Smooth muscle cell (in vitro differentiated cells): ENCODE results near the gene PTPN5. TPM values are rescaled to one million over a fixed set of nuclear protein-coding genes. Genes with fewer than 3 reads are reported as not detected.
"Not testable (repeated sequence)": the region's sequence is repeated elsewhere in the genome, so short reads cannot be mapped to it uniquely, and the experiment has no call there.

Source experiments
- DNase-seq: peaks from one replicate; lab custom pipeline; 2025; ENCODE audit not compliant: unreplicated experiment; lab: John Stamatoyannopoulos, UW
- H2AFZ ChIP-seq: fragments of 200-600 bp; sonication (generic); 2 replicates; pipeline ENCODE4 v1.6.0; 2016; ENCODE audit warnings: antibody characterized with exemption, low read depth, mild to moderate bottlenecking
- H3F3A ChIP-seq: fragments of 200-600 bp; sonication (generic); 2 replicates; pipeline ENCODE4 v1.6.0; 2017; ENCODE audit warnings: antibody characterized with exemption, low read depth
- H3K27ac ChIP-seq: fragments of 200-600 bp; sonication (generic); 2 replicates; pipeline ENCODE4 v1.5.1; 2016; ENCODE audit warnings: low read depth, mild to moderate bottlenecking
- H3K27me3 ChIP-seq: fragments of 200-600 bp; sonication (generic); 2 replicates; pipeline ENCODE4 v1.6.1; 2016; ENCODE audit warnings: low read depth, mild to moderate bottlenecking
- H3K36me3 ChIP-seq: fragments of 200-600 bp; sonication (generic); 2 replicates; pipeline ENCODE4 v1.5.1; 2016; ENCODE audit warnings: low read depth
- H3K4me1 ChIP-seq: fragments of 200-600 bp; sonication (generic); 2 replicates; pipeline ENCODE4 v1.5.1; 2016; ENCODE audit warnings: low read depth
- H3K4me2 ChIP-seq: fragments of 200-600 bp; sonication (generic); 2 replicates; pipeline ENCODE4 v1.6.0; 2016; ENCODE audit warnings: mild to moderate bottlenecking
- H3K4me3 ChIP-seq: fragments of 200-600 bp; sonication (generic); 2 replicates; pipeline ENCODE4 v1.5.1; 2016; ENCODE audit warnings: mild to moderate bottlenecking
- H3K79me2 ChIP-seq: fragments of 200-600 bp; sonication (generic); 2 replicates; pipeline ENCODE4 v1.6.0; 2016; ENCODE audit warnings: low read depth, mild to moderate bottlenecking
- H3K9ac ChIP-seq: fragments of 200-600 bp; sonication (generic); 2 replicates; pipeline ENCODE4 v1.6.0; 2016; ENCODE audit warnings: low read depth
- H3K9me3 ChIP-seq: fragments of 200-600 bp; sonication (generic); replicated peaks from 2 replicates; pipeline ENCODE4 v1.5.1; 2016; ENCODE audit warnings: low read depth
- H4K20me1 ChIP-seq: fragments of 200-600 bp; sonication (generic); 2 replicates; pipeline ENCODE4 v1.6.0; 2016; ENCODE audit warnings: low read depth
- WGBS: methylation state at CpG from one replicate; pipeline ENCODE4 v1.1.7; 2016; ENCODE audit warnings: low lambda C conversion rate; 5-methylcytosine and 5-hydroxymethylcytosine counted together
- polyA plus RNA-seq: library from polyadenylated mRNA; unstranded; fragments of >200 nt; fragmentation: Nextera tagmentation; extraction: Ambion mirVana; gene quantifications from 2 replicates; pipeline ENCODE4 v1.2.1, GENCODE V29; 2016
- total RNA-seq: library from RNA; depleted of rRNA; stranded (reverse); fragments of >200 nt; gene quantifications from 2 replicates; pipeline ENCODE4 v1.2.3, GENCODE V29; 2014
- TF ChIP-seq, protein P1 (sequence below): fragments of 200-600 bp; sonication (generic); IDR thresholded peaks from 2 replicates; pipeline ENCODE4 v1.5.1; 2017; ENCODE audit warnings: borderline replicate concordance, mild to moderate bottlenecking, antibody characterized with exemption; ENCODE audit not compliant: insufficient read depth, poor library complexity, severe bottlenecking

The PTPN5 gene
- total RNA-seq (not detected in 2 replicates), polyA plus RNA-seq (not detected in 2 replicates)

DNA sequence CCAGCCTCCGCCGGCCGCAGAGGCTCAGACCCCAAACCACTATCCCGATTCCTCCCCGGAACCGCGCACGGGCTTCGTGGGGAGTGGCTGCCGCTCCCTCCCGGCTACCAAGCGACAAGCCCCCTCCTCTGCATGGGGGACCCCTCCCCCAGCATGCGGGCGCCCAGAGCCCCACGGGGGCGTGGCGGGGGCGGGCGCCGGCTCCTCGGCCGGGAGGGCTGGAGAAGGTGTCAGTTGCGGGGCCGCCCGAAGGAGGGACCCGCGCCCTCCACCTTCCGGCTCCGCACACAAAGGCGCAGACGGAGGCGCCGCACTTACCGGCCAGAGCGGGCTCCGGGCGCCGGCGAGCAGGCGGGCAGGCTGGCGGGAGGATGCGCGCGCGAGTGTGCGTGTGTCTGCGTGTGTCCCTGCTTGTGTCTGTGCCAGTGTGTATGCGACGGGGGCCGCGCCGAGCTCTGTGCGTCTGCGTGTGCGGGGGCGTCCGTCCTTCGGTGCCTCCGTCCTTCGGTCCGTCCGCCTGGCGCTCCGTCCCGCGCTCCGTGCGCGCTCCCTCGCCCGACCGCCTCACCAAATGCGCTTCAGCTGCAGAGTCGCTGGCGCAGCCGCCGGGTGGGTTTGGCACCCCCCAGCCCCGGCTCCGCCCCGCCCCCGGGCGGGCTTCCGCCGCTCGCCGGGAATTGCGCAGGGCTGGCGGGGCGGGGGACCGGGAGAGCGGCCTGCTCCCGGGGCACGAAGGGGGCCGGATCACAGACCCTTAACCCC is at the start of gene PTPN5:
PTPN5 (minus strand) TSS at position 592 of the 762 bp plus-strand sequence. CDS start 19,840 bp downstream, outside the sequence.
- H3K4me1 ChIP-seq = no peaks in the 10 kb centered on the region
- peak within 1 kb of the TSS; percentile 91 for H3K4me2 ChIP-seq
- H3K9me3 ChIP-seq = no peaks in the 10 kb centered on the region
- no peak within 1 kb of the TSS for H2AFZ ChIP-seq
- TF ChIP-seq, protein P1, sequence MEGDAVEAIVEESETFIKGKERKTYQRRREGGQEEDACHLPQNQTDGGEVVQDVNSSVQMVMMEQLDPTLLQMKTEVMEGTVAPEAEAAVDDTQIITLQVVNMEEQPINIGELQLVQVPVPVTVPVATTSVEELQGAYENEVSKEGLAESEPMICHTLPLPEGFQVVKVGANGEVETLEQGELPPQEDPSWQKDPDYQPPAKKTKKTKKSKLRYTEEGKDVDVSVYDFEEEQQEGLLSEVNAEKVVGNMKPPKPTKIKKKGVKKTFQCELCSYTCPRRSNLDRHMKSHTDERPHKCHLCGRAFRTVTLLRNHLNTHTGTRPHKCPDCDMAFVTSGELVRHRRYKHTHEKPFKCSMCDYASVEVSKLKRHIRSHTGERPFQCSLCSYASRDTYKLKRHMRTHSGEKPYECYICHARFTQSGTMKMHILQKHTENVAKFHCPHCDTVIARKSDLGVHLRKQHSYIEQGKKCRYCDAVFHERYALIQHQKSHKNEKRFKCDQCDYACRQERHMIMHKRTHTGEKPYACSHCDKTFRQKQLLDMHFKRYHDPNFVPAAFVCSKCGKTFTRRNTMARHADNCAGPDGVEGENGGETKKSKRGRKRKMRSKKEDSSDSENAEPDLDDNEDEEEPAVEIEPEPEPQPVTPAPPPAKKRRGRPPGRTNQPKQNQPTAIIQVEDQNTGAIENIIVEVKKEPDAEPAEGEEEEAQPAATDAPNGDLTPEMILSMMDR = no peak
- no peaks in the 10 kb centered on the region for H4K20me1 ChIP-seq
- no peaks in the 10 kb centered on the region for H3K36me3 ChIP-seq
- H3K27ac ChIP-seq = no peak within 1 kb of the TSS
- H3K27me3 ChIP-seq = peaks cover 86% of the 10 kb centered on the region
- 1% methylated on average over 69 of the region's 94 CpGs for WGBS
- no peak within 1 kb of the TSS for H3K9ac ChIP-seq
- DNase-seq = no peak
- no peaks in the 10 kb centered on the region for H3K79me2 ChIP-seq
- H3F3A ChIP-seq = no peaks in the 10 kb centered on the region
- H3K4me3 ChIP-seq = peak within 1 kb of the TSS; percentile 55

DNA sequence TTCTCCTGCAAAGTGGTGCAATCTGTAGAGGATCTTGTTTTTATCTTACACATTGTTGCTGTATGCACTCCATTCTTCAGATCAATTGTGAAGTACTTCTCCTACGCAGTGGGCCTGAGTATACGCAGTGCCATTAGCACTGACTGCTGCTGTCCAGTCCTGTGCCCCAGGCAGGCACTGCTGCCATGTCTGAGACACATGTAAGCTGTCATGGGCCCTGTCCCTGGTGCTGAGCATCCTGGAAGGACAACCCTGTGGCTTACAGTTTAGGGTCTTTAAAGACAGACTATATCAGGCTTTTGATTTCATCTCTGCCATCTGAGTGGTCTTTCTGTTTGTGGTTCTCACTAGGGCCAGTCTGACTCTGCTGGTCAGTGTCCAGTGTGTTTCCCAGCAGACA is 44.8 kb upstream of the PTPN5 start:
- no peaks in the 10 kb centered on the region for H3K36me3 ChIP-seq
- H4K20me1 ChIP-seq = no peaks in the 10 kb centered on the region
- no peaks in the 10 kb centered on the region for H3K4me1 ChIP-seq
- no peaks in the 10 kb centered on the region for H3F3A ChIP-seq
- H3K27ac ChIP-seq = no peak overlapping the region
- no peak for DNase-seq
- no peaks in the 10 kb centered on the region for H3K9me3 ChIP-seq
- TF ChIP-seq, protein P1 = no peak
- H3K79me2 ChIP-seq = no peaks in the 10 kb centered on the region
- H3K4me2 ChIP-seq = no peak overlapping the region
- no peak overlapping the region for H3K4me3 ChIP-seq
- 74% methylated on average over 2 of the region's 2 CpGs for WGBS
- no peak overlapping the region for H3K9ac ChIP-seq
- no peak overlapping the region for H2AFZ ChIP-seq
- no peaks in the 10 kb centered on the region for H3K27me3 ChIP-seq

DNA sequence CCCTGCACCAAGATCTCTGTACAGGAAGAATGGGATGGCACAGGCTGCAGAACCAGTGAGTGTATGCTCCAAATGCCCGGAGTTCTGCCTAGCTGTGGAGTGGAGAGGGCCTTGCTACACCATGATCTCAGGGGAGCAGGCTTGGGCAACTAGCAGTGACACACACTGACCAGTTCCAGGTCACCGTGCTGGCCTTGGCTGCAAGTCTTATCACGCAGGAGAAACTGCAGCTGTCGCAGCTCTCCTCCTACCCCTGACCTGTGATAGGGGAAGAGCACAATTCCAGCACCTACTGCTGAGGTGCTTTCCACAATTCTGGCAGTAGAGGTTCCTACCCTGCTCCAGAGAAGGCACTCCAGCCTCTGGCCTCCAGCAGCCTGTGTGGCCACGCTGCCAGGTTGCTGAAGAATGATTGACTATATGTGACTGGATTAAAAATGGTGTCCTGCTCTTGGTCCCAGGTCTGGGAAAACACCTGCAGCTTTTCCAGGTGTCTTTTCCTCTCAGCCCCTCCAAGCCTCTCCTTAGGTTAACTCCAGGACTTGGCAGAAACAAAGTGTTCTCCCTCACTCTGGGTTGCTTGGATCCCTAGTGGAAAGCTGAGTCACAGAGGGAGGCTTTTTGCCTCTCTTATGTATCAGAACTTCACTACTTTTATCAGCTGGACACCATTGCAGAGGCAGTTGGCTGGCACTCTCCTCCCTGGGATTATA is 43.3 kb upstream of the PTPN5 start:
- no peaks in the 10 kb centered on the region for H4K20me1 ChIP-seq
- H2AFZ ChIP-seq = no peak overlapping the region
- H3F3A ChIP-seq = no peaks in the 10 kb centered on the region
- H3K4me1 ChIP-seq = no peaks in the 10 kb centered on the region
- H3K27me3 ChIP-seq = peaks cover 6% of the 10 kb centered on the region
- no peak for DNase-seq
- H3K27ac ChIP-seq = no peak overlapping the region
- H3K4me3 ChIP-seq = no peak overlapping the region
- no peaks in the 10 kb centered on the region for H3K36me3 ChIP-seq
- H3K79me2 ChIP-seq = no peaks in the 10 kb centered on the region
- H3K9ac ChIP-seq = no peak overlapping the region
- 83% methylated on average over 5 of the region's 5 CpGs for WGBS
- H3K4me2 ChIP-seq = no peak overlapping the region
- TF ChIP-seq, protein P1 = no peak
- H3K9me3 ChIP-seq = no peaks in the 10 kb centered on the region

DNA sequence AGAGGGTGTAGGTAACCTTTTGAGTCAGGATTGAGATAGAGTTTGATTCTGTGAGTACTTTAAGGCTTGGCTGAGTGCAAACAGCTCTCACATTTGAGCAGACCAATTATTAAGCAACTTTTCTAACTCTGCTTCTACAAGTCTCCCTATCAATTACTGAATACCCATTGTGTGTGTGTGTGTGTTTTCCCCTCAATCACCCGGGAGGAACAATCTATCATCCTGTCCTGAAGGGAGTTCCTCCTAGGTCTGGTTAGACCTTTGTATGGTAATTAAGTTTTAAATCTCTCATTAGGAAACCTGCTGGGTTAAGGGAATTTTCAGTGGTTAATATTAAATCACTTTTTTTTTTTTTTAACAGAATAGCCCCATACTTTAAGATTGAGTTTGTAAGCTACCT is 28.6 kb upstream of the PTPN5 start:
- H3K4me3 ChIP-seq, H3K36me3 ChIP-seq, H3F3A ChIP-seq, H3K4me2 ChIP-seq, H4K20me1 ChIP-seq, H3K27me3 ChIP-seq, H3K9me3 ChIP-seq, H3K79me2 ChIP-seq, H3K4me1 ChIP-seq, H3K27ac ChIP-seq, H2AFZ ChIP-seq, H3K9ac ChIP-seq, DNase-seq: not testable (repeated sequence)
- 67% methylated on average over 1 of the region's 1 CpG for WGBS
